HL-60/S4 (cell line): Measurements from ENCODE around the gene B3GNT5.

Source experiments
- in situ Hi-C: fragments of 300-500 bp; cut with MboI; formaldehyde crosslinking; loops from 2 replicates; pipeline ENCODE4 v1.14.3; 2022; ENCODE audit warnings: low sequenced_read_pairs

The B3GNT5 gene

GRCh38 chr3:183252973-183253527, at the start of gene B3GNT5:
Gene B3GNT5, plus strand, starts transcription at chr3:183253253. Its CDS starts 16,546 bp downstream, at chr3:183269799.
- in situ Hi-C loops: no loop called here

GRCh38 chr3:183203670-183204069, 49.4 kb upstream of the B3GNT5 start:
- in situ Hi-C loops: no loop called here

- in situ Hi-C loops: no loop called here
Observed at GRCh38 chr3:183208260-183208659, 44.8 kb upstream of the B3GNT5 start.

GRCh38 chr3:183208800-183209199, 44.3 kb upstream of the B3GNT5 start:
- in situ Hi-C loops: no loop called here

- in situ Hi-C loops: no loop called here
Observed at GRCh38 chr3:183210341-183210740, 42.7 kb upstream of the B3GNT5 start.

GRCh38 chr3:183210862-183211341, 42.2 kb upstream of the B3GNT5 start:
- in situ Hi-C loops: no loop called here

GRCh38 chr3:183211352-183211751, 41.7 kb upstream of the B3GNT5 start:
- in situ Hi-C loops: no loop called here

- in situ Hi-C loops: no loop called here
Observed at GRCh38 chr3:183212096-183212495, 41.0 kb upstream of the B3GNT5 start.

- in situ Hi-C loops: no loop called here
Observed at GRCh38 chr3:183212565-183212964, 40.5 kb upstream of the B3GNT5 start.

GRCh38 chr3:183213415-183214276, 39.4 kb upstream of the B3GNT5 start:
- in situ Hi-C loops: no loop called here

- in situ Hi-C loops: no loop called here
Observed at GRCh38 chr3:183214277-183214612, 38.8 kb upstream of the B3GNT5 start.

- in situ Hi-C loops: no loop called here
Observed at GRCh38 chr3:183215591-183216202, 37.4 kb upstream of the B3GNT5 start.

- in situ Hi-C loops: no loop called here
Observed at GRCh38 chr3:183217548-183218332, 35.3 kb upstream of the B3GNT5 start.

GRCh38 chr3:183218826-183219225, 34.2 kb upstream of the B3GNT5 start:
- in situ Hi-C loops: no loop called here

GRCh38 chr3:183220828-183221227, 32.2 kb upstream of the B3GNT5 start:
- in situ Hi-C loops: no loop called here

- in situ Hi-C loops: no loop called here
Observed at GRCh38 chr3:183222631-183223235, 30.3 kb upstream of the B3GNT5 start.

GRCh38 chr3:183224180-183224970, 28.7 kb upstream of the B3GNT5 start:
- in situ Hi-C loops: no loop called here

- in situ Hi-C loops: no loop called here
Observed at GRCh38 chr3:183226333-183226890, 26.6 kb upstream of the B3GNT5 start.

- in situ Hi-C loops: no loop called here
Observed at GRCh38 chr3:183227586-183227985, 25.5 kb upstream of the B3GNT5 start.

- in situ Hi-C loops: no loop called here
Observed at GRCh38 chr3:183229178-183229577, 23.9 kb upstream of the B3GNT5 start.
